HG03521 (cell line): Measurements from ENCODE around the gene MSX1.

Source experiments
- ATAC-seq: cut with Tn5 transposase; IDR thresholded peaks from one replicate; pipeline ENCODE4 v1.9.1; 2021; ENCODE audit warnings: mild to moderate bottlenecking, moderate library complexity; ENCODE audit not compliant: unreplicated experiment

The MSX1 gene

GRCh38 chr4:4857001-4857808 is 2.3 kb upstream of the MSX1 start:
- no peak for ATAC-seq

- ATAC-seq: no peak
Measured at GRCh38 chr4:4857809-4858508, 1.5 kb upstream of the MSX1 start.

GRCh38 chr4:4858527-4859324 is 739 bp upstream of the MSX1 start:
- no peak for ATAC-seq

GRCh38 chr4:4859799-4860599 is 534 bp downstream of the MSX1 start:
- peak; percentile 34 for ATAC-seq

- ATAC-seq: no peak
Measured at GRCh38 chr4:4860600-4861389, 1.3 kb downstream of the MSX1 start.

GRCh38 chr4:4861390-4862018 is 2.0 kb downstream of the MSX1 start:
- no peak for ATAC-seq

- ATAC-seq: no peak
Measured at GRCh38 chr4:4862071-4862551, 2.6 kb downstream of the MSX1 start.

GRCh38 chr4:4862665-4863482 is 3.4 kb downstream of the MSX1 start:
- ATAC-seq: no peak

- ATAC-seq: no peak
Measured at GRCh38 chr4:4864443-4864939, 5.0 kb downstream of the MSX1 start.

- ATAC-seq: no peak
Measured at GRCh38 chr4:4864940-4865704, 5.7 kb downstream of the MSX1 start.

- ATAC-seq: no peak
Measured at GRCh38 chr4:4865705-4866123, 6.2 kb downstream of the MSX1 start.

- ATAC-seq: no peak
Measured at GRCh38 chr4:4866124-4866865, 6.8 kb downstream of the MSX1 start.

- ATAC-seq: no peak
Measured at GRCh38 chr4:4866866-4867374, 7.5 kb downstream of the MSX1 start.

- ATAC-seq: no peak
Measured at GRCh38 chr4:4867375-4868039, 8.0 kb downstream of the MSX1 start.

GRCh38 chr4:4868040-4868757 is 8.7 kb downstream of the MSX1 start:
- no peak for ATAC-seq
